Endothelial cell of umbilical vein (primary cell): ENCODE data around the gene SH3BP1.

Experiments
- CTCF ChIP-seq, 2 donors: IDR thresholded peaks; 1 replicate in 1 of 2; 2 replicates in 1 of 2; pipeline ENCODE4 v1.5.1; 2011; ENCODE audit warnings: low read length in 2 of 2, mild to moderate bottlenecking in 2 of 2, moderate library complexity in 2 of 2, control low read depth in 1 of 2, inconsistent platforms in 1 of 2, low read depth in 1 of 2; ENCODE audit not compliant: insufficient read depth in 1 of 2; ENCODE audit errors: extremely low read depth in 1 of 2
- EZH2 ChIP-seq: IDR thresholded peaks from 2 replicates; pipeline ENCODE4 v1.6.1; 2012; ENCODE audit warnings: borderline replicate concordance, low read depth, mild to moderate bottlenecking, moderate library complexity, low read length, inconsistent platforms; ENCODE audit not compliant: severe bottlenecking
- FOS ChIP-seq: IDR thresholded peaks from 2 replicates; pipeline ENCODE4 v1.6.1; 2011; ENCODE audit warnings: mild to moderate bottlenecking, low read length, moderate library complexity, borderline replicate concordance; ENCODE audit not compliant: insufficient read depth
- JUN ChIP-seq: IDR thresholded peaks from 2 replicates; pipeline ENCODE4 v1.6.1; 2011; ENCODE audit warnings: borderline replicate concordance, low read depth; ENCODE audit not compliant: insufficient read length, insufficient read depth
- MAX ChIP-seq: IDR thresholded peaks from 2 replicates; pipeline ENCODE4 v1.6.1; 2011; ENCODE audit not compliant: insufficient read depth, insufficient read length
- MYC ChIP-seq: IDR thresholded peaks from one replicate; pipeline ENCODE4 v1.6.1; 2011; ENCODE audit warnings: mild to moderate bottlenecking, low read depth, low read length
- POLR2A ChIP-seq: IDR thresholded peaks from 2 replicates; pipeline ENCODE4 v1.6.1; 2012; ENCODE audit warnings: low read depth, mild to moderate bottlenecking, control low read depth, low read length
- POLR2AphosphoS5 ChIP-seq: IDR thresholded peaks from 2 replicates; pipeline ENCODE4 v1.6.1; 2012; ENCODE audit warnings: low read depth, mild to moderate bottlenecking, control low read depth, low read length, moderate library complexity; ENCODE audit not compliant: insufficient read depth

- TF ChIP-seq POLR2AphosphoS5 (no peak), CTCF (IDR thresholded peaks at IDR 0.05; ENCODE audit: extremely low read depth in 1 of 2, insufficient read depth in 1 of 2, low read depth in 1 of 2, low read length in 2 of 2) (no peak), POLR2A (no peak), EZH2 (no peak), FOS (no peak), JUN (no peak), MAX (no peak), MYC (no peak)
These were observed 30.0 kb upstream of the SH3BP1 start for GRCh38 chr22:37609240-37610152.
